HEK293 (cell line): Measurements from ENCODE around the gene GPR62.

Experiments used
- CTCF ChIA-PET: fragments of 350-600 bp; formaldehyde crosslinking; extraction: SDS; loops from one replicate; lab custom pipeline; 2021; ENCODE audit warnings: antibody characterized with exemption; lab: Yijun Ruan, JAX
- POLR2A ChIA-PET: fragments of 300-600 bp; formaldehyde crosslinking; extraction: SDS; loops from one replicate; lab custom pipeline; 2020; ENCODE audit warnings: antibody characterized with exemption, inconsistent platforms; lab: Yijun Ruan, JAX
- H3K27ac ChIP-seq: fragments of 200-500 bp; sonication (Bioruptor generic); 2 replicates; pipeline ENCODE4 v1.5.1; 2014; ENCODE audit warnings: low read depth, low read length, control low read depth, inconsistent platforms; ENCODE audit errors: extremely low read depth
- H3K36me3 ChIP-seq, 2 experiments: fragments of 200-500 bp in 1 of 2; sonication (Bioruptor generic) in 1 of 2; 1 replicate in 1 of 2; 2 replicates in 1 of 2; pipeline ENCODE4 v1.5.1; 2014 to 2017; ENCODE audit warnings: inconsistent platforms in 2 of 2, low read length in 2 of 2; ENCODE audit not compliant: control insufficient read depth in 2 of 2, insufficient read depth in 1 of 2
- H3K4me1 ChIP-seq: fragments of 200-500 bp; sonication (Bioruptor generic); 2 replicates; pipeline ENCODE4 v1.5.1; 2014; ENCODE audit warnings: mild to moderate bottlenecking, low read length, inconsistent platforms; ENCODE audit not compliant: control insufficient read depth, insufficient read depth
- H3K4me3 ChIP-seq: 2 replicates; pipeline ENCODE4 v1.5.1; 2011; ENCODE audit warnings: low read depth, mild to moderate bottlenecking, control low read depth, low read length, moderate library complexity
- H3K9me3 ChIP-seq: fragments of 200-500 bp; sonication (Bioruptor generic); 2 replicates; pipeline ENCODE4 v1.5.1; 2014; ENCODE audit warnings: low read depth, low read length, inconsistent platforms; ENCODE audit not compliant: control insufficient read depth, insufficient read depth
- HIC1 ChIP-seq: fragments of 450-650 bp; formaldehyde crosslinking; IDR thresholded peaks from 2 replicates; pipeline ENCODE4 v1.5.1; 2016; ENCODE audit warnings: missing biosample characterization, missing genetic modification characterization
- HOXD13 ChIP-seq: sonication (generic); formaldehyde crosslinking; IDR thresholded peaks from 2 replicates; pipeline ENCODE4 v1.8.0; 2022; ENCODE audit warnings: missing genetic modification reagents, borderline replicate concordance
- INSM2 ChIP-seq: fragments of 450-650 bp; formaldehyde crosslinking; IDR thresholded peaks from 2 replicates; pipeline ENCODE4 v1.5.1; 2016; ENCODE audit warnings: missing biosample characterization, missing genetic modification characterization
- KLF8 ChIP-seq: fragments of 450-650 bp; formaldehyde crosslinking; IDR thresholded peaks from 2 replicates; pipeline ENCODE4 v1.5.1; 2016; ENCODE audit warnings: missing biosample characterization, missing genetic modification characterization
- PRDM4 ChIP-seq: fragments of 450-650 bp; formaldehyde crosslinking; IDR thresholded peaks from 2 replicates; pipeline ENCODE4 v1.5.1; 2017; ENCODE audit warnings: missing biosample characterization, missing genetic modification characterization
- TCF7L2 ChIP-seq: IDR thresholded peaks from 2 replicates; pipeline ENCODE4 v1.6.1; 2011; ENCODE audit warnings: low read depth, mild to moderate bottlenecking, inconsistent platforms, low read length, moderate library complexity, borderline replicate concordance
- ZNF146 ChIP-seq: fragments of 450-650 bp; formaldehyde crosslinking; IDR thresholded peaks from 2 replicates; pipeline ENCODE4 v1.5.1; 2016; ENCODE audit warnings: missing biosample characterization, missing genetic modification characterization
- ZNF366 ChIP-seq: fragments of 450-650 bp; formaldehyde crosslinking; conservative IDR thresholded peaks from 2 replicates; pipeline ENCODE4 v1.5.1; 2016; ENCODE audit warnings: missing biosample characterization, missing genetic modification characterization
- ZNF488 ChIP-seq: fragments of 450-650 bp; formaldehyde crosslinking; IDR thresholded peaks from 2 replicates; pipeline ENCODE4 v1.5.1; 2016; ENCODE audit warnings: missing biosample characterization, missing genetic modification characterization
- ZNF791 ChIP-seq: fragments of 450-650 bp; formaldehyde crosslinking; IDR thresholded peaks from 2 replicates; pipeline ENCODE4 v1.5.1; 2016; ENCODE audit warnings: missing biosample characterization, missing genetic modification characterization
- ZNF843 ChIP-seq: fragments of 450-650 bp; formaldehyde crosslinking; IDR thresholded peaks from 2 replicates; pipeline ENCODE4 v1.5.1; 2016; ENCODE audit warnings: missing biosample characterization, missing genetic modification characterization
- ZSCAN5A ChIP-seq: fragments of 450-650 bp; formaldehyde crosslinking; IDR thresholded peaks from 2 replicates; pipeline ENCODE4 v1.5.1; 2016; ENCODE audit warnings: missing biosample characterization, missing genetic modification characterization

The GPR62 gene

GRCh38 chr3:51946796-51947195 is 8.4 kb upstream of the GPR62 start (continued):
- no peak for TF ChIP-seq HIC1 (tag by site-specific recombination)
- no peak for TF ChIP-seq TCF7L2
- TF ChIP-seq, all 188 proteins: peak for 0

GRCh38 chr3:51947215-51947900 is 7.8 kb upstream of the GPR62 start:
- Histone ChIP-seq H3K4me3 (no peak overlapping the region), H3K27ac (no peak overlapping the region), H3K9me3 (no peaks in the 10 kb centered on the region), H3K36me3 (peaks cover 0 to 15% of the 10 kb centered on the region in 2 experiments; a peak in 1 of 3 replicates), H3K4me1 (peaks cover 2% of the 10 kb centered on the region)
- ChIA-PET POLR2A (no interaction called here), CTCF (interaction anchor here (1.6 kb wide), 1 partner anchor 26 kb away, joined by 3 read pairs; the partner anchor contains the start of gene ABHD14B)
- TF ChIP-seq HOXD13 (CRISPR knock-in tag) (no peak), ZNF146 (no peak), ZNF843 (tag by site-specific recombination) (no peak), INSM2 (tag by site-specific recombination) (no peak), ZNF791 (tag by site-specific recombination) (no peak)

- POLR2A ChIA-PET, result no interaction called here
- H3K4me1 ChIP-seq, result no peaks in the 10 kb centered on the region
- CTCF ChIA-PET, result interaction anchor here (1.6 kb wide), 1 partner anchor 26 kb away, joined by 3 read pairs; the partner anchor contains the start of gene ABHD14B
- TF ChIP-seq ZNF366 (tag by site-specific recombination), result no peak
- H3K4me3 ChIP-seq, result no peak overlapping the region
- no peak overlapping the region for H3K27ac ChIP-seq
- peaks cover 0 to 15% of the 10 kb centered on the region in 2 experiments; a peak in 1 of 3 replicates for H3K36me3 ChIP-seq
- no peaks in the 10 kb centered on the region for H3K9me3 ChIP-seq
These were observed 7.1 kb upstream of the GPR62 start for GRCh38 chr3:51948016-51948580.

- no peaks in the 10 kb centered on the region for H3K9me3 ChIP-seq
- peaks cover 0 to 15% of the 10 kb centered on the region in 2 experiments; a peak in 1 of 3 replicates for H3K36me3 ChIP-seq
- TF ChIP-seq PRDM4 (no peak), KLF8 (no peak), ZSCAN5A (tag by site-specific recombination) (no peak), ZNF488 (tag by site-specific recombination) (no peak)
- no peaks in the 10 kb centered on the region for H3K4me1 ChIP-seq
- CTCF ChIA-PET, result interaction anchor here (0.6 kb wide), 1 partner anchor 35 kb away, joined by 4 read pairs; no protein-coding TSS in a partner anchor
- H3K4me3 ChIP-seq, result no peak overlapping the region
- POLR2A ChIA-PET, result interaction anchor here (1.3 kb wide), 1 partner anchor 47 kb away, joined by 3 read pairs; the partner anchor contains the start of gene RPL29
- no peak overlapping the region for H3K27ac ChIP-seq
These were observed 6.1 kb upstream of the GPR62 start for GRCh38 chr3:51949121-51949520.
